Measurements from ENCODE around the gene NSG1. TPM values are rescaled to one million over a fixed set of nuclear protein-coding genes. Genes with fewer than 3 reads are reported as not detected.

Gene NSG1
- total and polyA plus RNA-seq, 9 donors = 9.9 to 103 (median 39.6) TPM

DNA sequence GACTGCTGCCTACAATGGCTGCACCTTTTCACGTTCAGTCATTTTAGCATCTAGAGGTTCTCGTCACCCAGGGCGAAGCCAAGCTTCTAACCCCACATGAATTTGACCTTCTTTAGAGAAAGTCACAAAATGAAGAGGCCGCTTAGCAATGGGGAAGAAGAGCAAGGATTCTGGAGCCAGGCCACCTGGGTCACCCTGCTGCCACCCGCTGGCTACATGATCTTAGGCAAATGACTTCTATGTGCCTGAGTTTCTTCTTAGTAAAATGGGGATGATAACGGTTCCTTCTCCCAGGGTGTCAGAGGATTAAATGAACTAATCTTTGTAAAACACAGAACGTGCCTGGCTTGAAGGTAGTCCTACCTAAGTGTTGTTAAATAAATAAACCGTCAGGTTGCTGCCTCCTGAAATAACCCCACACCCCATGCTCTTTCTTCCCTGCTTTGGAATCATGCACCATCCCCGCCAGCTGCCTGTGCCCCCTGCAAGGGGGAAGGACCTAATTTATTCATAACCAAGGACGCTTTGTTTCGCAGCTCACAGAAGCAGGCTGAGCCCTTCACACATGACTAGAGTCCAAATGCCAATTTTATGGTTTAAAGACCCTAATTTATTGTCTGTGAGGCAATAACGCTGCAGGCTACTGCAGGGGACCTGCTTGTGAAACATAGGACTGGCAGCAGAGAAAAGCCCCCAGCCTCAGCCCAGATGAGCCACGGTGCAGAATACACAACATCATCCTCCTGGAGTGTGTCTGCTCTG lies 28.6 kb upstream of the NSG1 start:
- 83 to 90% (median 90%) methylated on average over 13 of the region's 13 CpGs for WGBS, 3 donors
- intact Hi-C loops (cut with DNase I) = no loop called here
- TF ChIP-seq, protein P1, sequence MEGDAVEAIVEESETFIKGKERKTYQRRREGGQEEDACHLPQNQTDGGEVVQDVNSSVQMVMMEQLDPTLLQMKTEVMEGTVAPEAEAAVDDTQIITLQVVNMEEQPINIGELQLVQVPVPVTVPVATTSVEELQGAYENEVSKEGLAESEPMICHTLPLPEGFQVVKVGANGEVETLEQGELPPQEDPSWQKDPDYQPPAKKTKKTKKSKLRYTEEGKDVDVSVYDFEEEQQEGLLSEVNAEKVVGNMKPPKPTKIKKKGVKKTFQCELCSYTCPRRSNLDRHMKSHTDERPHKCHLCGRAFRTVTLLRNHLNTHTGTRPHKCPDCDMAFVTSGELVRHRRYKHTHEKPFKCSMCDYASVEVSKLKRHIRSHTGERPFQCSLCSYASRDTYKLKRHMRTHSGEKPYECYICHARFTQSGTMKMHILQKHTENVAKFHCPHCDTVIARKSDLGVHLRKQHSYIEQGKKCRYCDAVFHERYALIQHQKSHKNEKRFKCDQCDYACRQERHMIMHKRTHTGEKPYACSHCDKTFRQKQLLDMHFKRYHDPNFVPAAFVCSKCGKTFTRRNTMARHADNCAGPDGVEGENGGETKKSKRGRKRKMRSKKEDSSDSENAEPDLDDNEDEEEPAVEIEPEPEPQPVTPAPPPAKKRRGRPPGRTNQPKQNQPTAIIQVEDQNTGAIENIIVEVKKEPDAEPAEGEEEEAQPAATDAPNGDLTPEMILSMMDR (IDR thresholded peaks at IDR 0.05) = no peak
- H3K9me3 ChIP-seq = no peaks in the 10 kb centered on the region
- H3K4me1 ChIP-seq (ENCODE audit: insufficient read depth) = no peaks in the 10 kb centered on the region
- DNase-seq = no peak
- no peak overlapping the region for H3K27ac ChIP-seq
- no peak overlapping the region for H3K4me3 ChIP-seq
- no peaks in the 10 kb centered on the region for H3K27me3 ChIP-seq
- no peaks in the 10 kb centered on the region for H3K36me3 ChIP-seq

GRCh38 chr4:4361883-4362282 lies 25.0 kb upstream of the NSG1 start:
- WGBS, 3 donors = 85 to 93% (median 89%) methylated on average over 8 of the region's 8 CpGs
- H3K9me3 ChIP-seq = no peaks in the 10 kb centered on the region
- DNase-seq = no peak
- H3K36me3 ChIP-seq = no peaks in the 10 kb centered on the region
- intact Hi-C loops (cut with DNase I) = no loop called here
- no peaks in the 10 kb centered on the region for H3K27me3 ChIP-seq
- TF ChIP-seq, protein P1 (IDR thresholded peaks at IDR 0.05) = no peak
- TF ChIP-seq EP300 (IDR thresholded peaks at IDR 0.05) (no peak), POLR2A (IDR thresholded peaks at IDR 0.05) (no peak)
- no peaks in the 10 kb centered on the region for H3K4me1 ChIP-seq (ENCODE audit: insufficient read depth)
- no peak overlapping the region for H3K27ac ChIP-seq
- no peak overlapping the region for H3K4me3 ChIP-seq

DNA sequence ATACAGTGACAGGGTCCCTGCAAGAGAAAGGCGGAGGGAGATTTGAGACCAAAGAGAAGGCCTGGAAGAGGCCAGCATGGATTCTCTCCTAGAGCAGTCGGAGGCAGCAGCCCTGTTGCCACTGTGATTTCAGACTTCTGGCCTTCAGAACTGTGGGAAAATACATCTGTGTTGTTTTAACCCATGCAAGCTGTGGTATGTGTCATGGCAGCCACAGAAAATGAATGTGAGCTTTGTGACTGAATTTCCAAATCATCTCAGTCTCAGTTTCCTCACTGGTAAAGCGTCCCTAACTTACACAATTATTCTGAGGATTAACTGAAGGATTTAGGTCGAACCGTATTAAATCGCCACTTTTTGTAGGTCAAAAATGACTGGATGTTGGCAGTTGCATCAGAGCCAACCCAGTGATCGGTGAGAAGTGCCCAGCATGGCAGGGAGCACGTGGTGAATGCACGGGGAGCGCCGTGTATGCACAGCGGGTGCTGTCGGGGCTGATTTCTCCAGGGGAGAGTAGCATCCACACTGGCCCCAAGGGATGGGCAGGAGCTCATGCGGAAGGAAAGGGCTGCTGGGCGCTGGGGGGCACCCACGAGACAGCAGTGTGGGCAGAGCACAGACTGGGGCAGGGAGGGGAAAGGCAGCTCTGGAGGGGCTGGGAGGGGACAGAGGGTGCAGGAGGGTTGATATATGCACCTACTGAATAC lies 23.8 kb upstream of the NSG1 start:
- 84 to 88% (median 86%) methylated on average over 16 of the region's 16 CpGs for WGBS, 3 donors
- no peaks in the 10 kb centered on the region for H3K36me3 ChIP-seq
- intact Hi-C loops (cut with DNase I) = no loop called here

GRCh38 chr4:4364061-4364460 lies 22.8 kb upstream of the NSG1 start:
- H3K9me3 ChIP-seq = no peaks in the 10 kb centered on the region
- 89 to 97% (median 91%) methylated on average over 3 of the region's 3 CpGs for WGBS, 3 donors
- H3K27me3 ChIP-seq = no peaks in the 10 kb centered on the region
- no peak for DNase-seq
- intact Hi-C loops (cut with DNase I) = no loop called here
- H3K4me3 ChIP-seq = no peak overlapping the region
- no peaks in the 10 kb centered on the region for H3K36me3 ChIP-seq
- no peak overlapping the region for H3K27ac ChIP-seq
- TF ChIP-seq EP300 (IDR thresholded peaks at IDR 0.05) (no peak), POLR2A (IDR thresholded peaks at IDR 0.05) (no peak)
- TF ChIP-seq, protein P1 (IDR thresholded peaks at IDR 0.05) = no peak
- H3K4me1 ChIP-seq (ENCODE audit: insufficient read depth) = no peaks in the 10 kb centered on the region

More for the DNA sequence above, 23.8 kb upstream of the NSG1 start:
- Histone ChIP-seq H3K4me1 (ENCODE audit: insufficient read depth) (no peaks in the 10 kb centered on the region), H3K27ac (no peak overlapping the region), H3K4me3 (no peak overlapping the region), H3K27me3 (no peaks in the 10 kb centered on the region), H3K9me3 (no peaks in the 10 kb centered on the region)
- TF ChIP-seq POLR2A (IDR thresholded peaks at IDR 0.05) (no peak), EP300 (IDR thresholded peaks at IDR 0.05) (no peak)
- TF ChIP-seq, protein P1 (IDR thresholded peaks at IDR 0.05) = no peak
- DNase-seq = no peak
